AG09319 (cell line): ENCODE data around the gene STAU1.
"Not testable (repeated sequence)": the region's sequence is repeated elsewhere in the genome, so short reads cannot be mapped to it uniquely, and the experiment has no call there.

Experiments
- DNase-seq: peaks from one replicate; pipeline ENCODE4 v3.0.0-alpha.2; 2010; ENCODE audit warnings: low read depth; ENCODE audit errors: extremely low read depth
- CTCF ChIP-seq: IDR thresholded peaks from 2 replicates; pipeline ENCODE4 v1.5.1; 2011; ENCODE audit warnings: low read depth, mild to moderate bottlenecking, inconsistent platforms, low read length, moderate library complexity

Gene STAU1

GRCh38 chr20:49099011-49099410 is 89.1 kb downstream of the STAU1 start:
- no peak for TF ChIP-seq CTCF

GRCh38 chr20:49098136-49098535 is 90.0 kb downstream of the STAU1 start:
- no peak for TF ChIP-seq CTCF

More at GRCh38 chr20:49099011-49099410, 89.1 kb downstream of the STAU1 start:
- no peak for DNase-seq

GRCh38 chr20:49097159-49097558 is 91.0 kb downstream of the STAU1 start:
- TF ChIP-seq CTCF, result no peak
- DNase-seq, result no peak

More at GRCh38 chr20:49098136-49098535, 90.0 kb downstream of the STAU1 start:
- DNase-seq, result no peak

- no peak for DNase-seq
Measured at GRCh38 chr20:49096203-49096730, 91.9 kb downstream of the STAU1 start.

GRCh38 chr20:49091762-49092161 is 96.4 kb downstream of the STAU1 start:
- no peak for TF ChIP-seq CTCF
- DNase-seq, result no peak

More at GRCh38 chr20:49096203-49096730, 91.9 kb downstream of the STAU1 start:
- TF ChIP-seq CTCF, result no peak

- no peak for TF ChIP-seq CTCF
- DNase-seq, result no peak
Measured at GRCh38 chr20:49091104-49091503, 97.0 kb downstream of the STAU1 start.

- DNase-seq, result not testable (repeated sequence)
Measured at GRCh38 chr20:49082295-49082694, 105.8 kb downstream of the STAU1 start.

- no peak for DNase-seq
- TF ChIP-seq CTCF, result no peak
Measured at GRCh38 chr20:49078310-49078709, 109.8 kb downstream of the STAU1 start.
